Head of caudate nucleus (tissue), 42 donors: ENCODE data around the gene KANK2.
A peak's percentile ranks its signal among the peaks of the same experiment; 100 is the strongest.
"Not testable (repeated sequence)": the region's sequence is repeated elsewhere in the genome, so short reads cannot be mapped to it uniquely, and the experiment has no call there.

ENCODE experiments used
- DNase-seq, 42 donors: peaks; one replicate each; pipeline versions ENCODE4 v3.0.0 to v3.0.0-alpha.2; 2020 to 2021; ENCODE audit warnings: mixed read lengths in 7 of 42
- intact Hi-C: fragments of 100-400 bp; cut with DNase I; formaldehyde crosslinking; loops from one replicate; pipeline ENCODE4 v1.15.0; 2022

Gene KANK2

DNA sequence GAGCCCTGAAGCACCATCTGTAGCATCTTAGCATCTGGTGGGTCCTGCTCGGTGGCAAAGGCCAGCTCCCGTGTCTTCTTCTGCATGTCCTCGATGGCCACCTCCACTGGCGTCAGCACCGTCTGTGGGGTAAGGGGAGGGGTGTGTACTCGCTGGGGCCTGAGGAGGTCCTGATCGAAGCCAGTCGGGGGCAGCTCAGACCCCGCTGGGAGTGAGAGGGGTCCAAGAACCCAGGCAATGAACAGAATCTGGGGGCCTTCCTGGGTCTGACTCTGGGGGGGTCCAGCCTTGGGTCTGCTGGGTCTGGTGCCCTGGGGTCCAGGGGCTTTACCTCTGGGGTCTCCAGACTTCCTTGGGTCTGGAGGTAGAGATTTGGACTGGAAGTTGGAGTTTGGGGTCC, 3.6 kb upstream of the KANK2 start:
- no peak for DNase-seq
- intact Hi-C loops: loop anchor here (5.0 kb wide), 1 partner anchor 59 kb away; no protein-coding TSS in a partner anchor

DNA sequence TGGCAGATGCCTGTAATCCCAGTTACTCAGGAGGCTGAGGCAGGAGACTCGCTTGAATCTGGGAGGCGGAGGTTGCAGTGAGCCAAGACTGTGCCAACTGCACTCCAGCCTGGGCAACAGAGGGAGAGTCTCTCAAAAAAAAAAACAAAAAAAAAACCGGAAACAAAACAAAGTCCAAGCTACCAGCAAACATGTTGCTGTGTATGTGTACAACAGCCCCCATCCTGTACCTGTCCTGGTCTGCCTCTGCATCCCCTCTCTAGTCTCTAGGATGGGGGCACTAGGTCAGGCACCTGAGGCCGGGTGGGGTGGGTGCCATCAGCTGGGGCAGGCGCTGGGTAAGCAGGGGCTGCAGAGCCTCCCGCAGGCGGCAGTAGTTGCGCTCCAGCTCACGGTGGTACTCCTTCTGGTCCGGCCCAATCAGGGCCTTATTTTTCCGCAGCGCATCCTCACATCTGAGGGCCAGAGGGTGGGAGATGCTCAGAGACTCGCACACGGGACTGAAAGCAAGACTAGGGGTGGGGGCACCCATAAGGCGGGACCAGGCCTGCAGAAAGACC, 2.8 kb upstream of the KANK2 start:
- intact Hi-C loops: loop anchor here (5.0 kb wide), 1 partner anchor 58 kb away; no protein-coding TSS in a partner anchor
- DNase-seq: no peak

DNA sequence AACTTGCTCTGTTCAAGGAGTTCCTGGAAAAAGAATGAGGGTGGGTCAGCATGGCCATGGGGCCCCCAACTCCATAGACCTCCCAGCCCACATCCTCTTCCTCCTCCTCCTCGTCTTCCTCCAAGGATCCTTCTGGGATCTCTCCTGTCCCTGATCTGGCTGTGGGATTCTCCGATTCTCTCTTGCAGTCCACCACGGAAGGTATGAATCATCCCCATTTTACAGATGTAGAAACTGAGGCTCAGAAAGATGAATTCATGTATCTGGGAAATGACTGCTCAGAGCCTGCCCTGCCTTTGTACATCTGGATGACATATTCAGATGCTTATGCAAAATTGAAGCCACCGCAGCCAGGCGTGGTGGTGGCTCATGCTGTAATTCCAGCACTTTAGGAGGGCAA, 2.2 kb upstream of the KANK2 start:
- intact Hi-C loops: no loop called here
- no peak for DNase-seq

DNA sequence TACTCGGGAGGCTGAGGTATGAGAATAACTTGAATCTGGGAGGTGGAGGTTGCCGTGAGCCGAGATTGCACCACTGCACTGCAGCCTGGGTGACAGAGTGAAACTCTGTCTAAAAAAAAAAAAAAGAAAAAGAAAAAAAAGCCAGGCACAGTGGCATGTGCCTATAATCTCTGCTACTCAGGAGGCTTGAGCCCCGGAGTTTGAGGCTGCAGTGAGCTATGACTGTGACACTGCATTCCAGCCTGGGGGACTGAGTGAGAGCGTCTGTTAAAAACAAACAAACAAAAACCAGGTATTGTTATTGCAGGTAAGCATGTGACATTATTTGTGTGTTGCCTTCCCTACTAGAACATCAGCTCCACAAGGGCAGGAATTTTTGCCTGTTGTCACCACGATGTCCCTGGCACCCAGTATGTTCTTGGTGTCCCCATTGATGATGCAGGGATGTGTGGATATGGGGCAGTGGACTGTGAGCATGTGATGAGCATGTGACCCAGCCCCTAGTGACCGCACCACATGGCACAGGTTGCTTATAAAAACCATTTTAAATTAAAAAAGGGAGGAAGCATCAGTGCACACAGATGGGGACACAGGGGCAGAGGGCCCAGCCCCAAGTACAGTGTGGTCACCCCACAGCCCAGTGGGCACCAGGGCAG, 1.6 kb upstream of the KANK2 start:
- DNase-seq: no peak
- intact Hi-C loops: no loop called here

DNA sequence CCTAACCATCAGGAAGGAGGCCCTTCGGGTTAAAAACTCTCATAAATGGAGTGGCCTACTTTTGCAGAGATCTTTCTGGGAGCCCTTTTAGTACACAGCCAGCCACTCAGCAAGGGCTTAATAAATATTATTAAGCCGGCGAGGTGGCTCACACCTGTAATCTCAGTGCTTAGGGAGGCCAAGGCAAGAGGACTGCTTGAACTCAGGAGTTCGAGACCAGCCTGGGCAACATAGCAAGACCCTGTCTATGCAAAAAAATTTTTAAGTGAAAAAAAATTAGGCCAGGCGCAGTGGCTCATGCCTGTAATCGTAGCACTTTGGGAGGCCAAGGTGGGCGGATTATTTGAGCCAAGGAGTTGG, 810 bp upstream of the KANK2 start:
- intact Hi-C loops: no loop called here

DNA sequence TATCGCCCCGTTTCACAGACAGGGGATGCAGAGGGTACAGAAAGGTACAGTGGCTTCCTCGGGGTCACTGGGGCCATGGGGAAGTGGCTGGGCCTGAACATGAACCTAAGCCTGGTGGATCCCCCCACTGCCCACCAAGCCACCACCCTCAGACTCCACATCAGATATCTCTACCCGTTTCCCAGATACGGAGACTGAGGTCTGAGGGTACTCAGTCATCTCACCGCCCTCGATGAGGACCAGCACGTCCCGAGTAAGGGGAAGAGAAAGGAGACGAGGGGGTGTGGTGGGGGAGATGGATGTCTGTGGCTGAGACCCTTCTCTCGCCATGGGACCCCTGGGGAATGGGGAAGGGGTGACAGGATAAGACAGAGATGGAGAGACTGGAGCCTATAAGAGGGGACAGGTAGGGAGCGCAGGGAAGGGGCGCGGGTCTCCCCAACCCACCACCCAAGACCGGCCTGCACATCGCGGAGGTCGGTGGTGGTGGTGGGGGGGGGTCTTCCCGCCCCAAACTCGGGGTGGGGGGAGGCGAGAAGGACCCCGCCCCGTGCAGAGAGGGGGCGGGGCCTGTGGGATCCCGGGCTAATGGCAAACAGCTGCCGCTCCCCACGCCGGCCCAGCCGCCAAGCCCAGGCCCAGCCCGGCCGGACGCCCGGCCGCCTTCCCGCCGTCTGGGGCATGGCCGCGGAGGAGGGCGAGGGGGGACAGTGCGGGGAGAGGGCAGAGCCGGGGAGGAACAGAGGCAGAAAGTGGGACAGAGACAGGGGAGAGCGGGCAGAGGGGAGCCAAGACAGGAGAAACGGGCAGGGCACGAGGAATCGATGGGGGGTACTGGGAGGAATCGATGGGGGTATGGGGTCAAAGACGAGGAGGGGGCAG, 698 bp downstream of the KANK2 start:
- intact Hi-C loops: no loop called here
- peak in 11 of 42 donors; percentile 7 to 48 (median 17) for DNase-seq

More for the DNA sequence above, 810 bp upstream of the KANK2 start:
- no peak for DNase-seq

DNA sequence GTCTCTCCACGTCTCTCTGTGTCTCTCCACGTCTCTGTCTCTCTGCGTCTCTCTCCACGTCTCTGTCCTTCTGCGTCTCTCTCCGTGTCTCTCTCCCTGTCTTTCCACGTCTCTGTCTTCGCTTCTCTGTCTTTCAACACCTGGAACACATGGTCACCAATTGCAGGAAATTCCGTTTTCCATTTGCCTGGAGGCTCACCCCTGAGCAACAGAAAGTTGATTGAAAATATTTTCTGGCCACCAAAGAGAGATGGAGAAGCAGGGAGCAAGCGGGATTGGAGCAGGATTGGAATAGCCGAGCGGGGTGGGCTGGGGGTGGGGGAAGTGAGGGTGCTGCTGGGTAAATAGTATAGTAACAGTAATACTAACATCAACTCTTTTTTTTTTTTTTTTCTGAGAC, 1.7 kb downstream of the KANK2 start:
- no peak for DNase-seq
- intact Hi-C loops: no loop called here

DNA sequence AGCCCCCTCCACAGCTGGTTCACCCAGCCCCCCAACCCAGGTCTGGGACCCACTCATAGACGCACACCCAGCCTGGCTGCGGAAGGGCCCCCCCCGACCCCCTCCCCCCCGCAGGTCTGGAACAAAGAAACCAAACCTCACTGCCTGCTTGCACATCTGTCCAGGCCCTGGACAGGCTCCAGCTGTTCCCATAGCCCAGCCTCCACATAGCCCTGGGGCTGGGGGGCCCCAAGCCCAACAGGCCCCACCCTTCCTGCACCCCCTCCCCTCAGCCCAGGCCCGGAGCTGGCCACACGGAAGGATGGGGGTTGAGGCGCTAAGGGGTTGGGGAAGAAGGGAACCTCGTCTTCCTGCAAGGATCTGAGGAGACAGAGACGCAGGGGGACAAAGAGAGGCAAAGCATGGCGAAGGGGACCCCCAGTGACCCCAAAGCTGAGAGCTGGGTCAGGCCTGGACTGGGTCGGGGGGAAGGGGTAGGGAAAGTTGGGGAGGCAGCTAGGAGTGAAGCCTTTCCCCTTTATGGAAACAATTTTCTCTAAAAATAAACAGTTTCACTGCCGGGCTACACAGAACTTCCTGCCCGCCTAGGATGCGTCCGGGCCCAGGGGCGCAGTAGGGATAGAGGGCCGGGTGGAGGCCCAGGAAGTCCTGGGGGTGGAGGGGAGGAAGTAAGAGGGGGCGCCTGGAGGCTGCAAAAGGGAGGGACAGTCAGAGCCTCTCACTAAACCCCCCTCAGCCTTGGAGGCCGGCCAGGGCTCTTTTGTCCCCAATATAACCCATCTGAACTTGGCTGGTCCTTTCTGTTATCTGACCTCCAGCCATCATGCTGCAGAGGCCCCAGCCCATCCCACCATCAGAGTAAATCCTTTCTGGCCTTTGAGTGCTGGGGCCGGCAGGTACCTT, 2.4 kb downstream of the KANK2 start:
- intact Hi-C loops: no loop called here
- no peak for DNase-seq

DNA sequence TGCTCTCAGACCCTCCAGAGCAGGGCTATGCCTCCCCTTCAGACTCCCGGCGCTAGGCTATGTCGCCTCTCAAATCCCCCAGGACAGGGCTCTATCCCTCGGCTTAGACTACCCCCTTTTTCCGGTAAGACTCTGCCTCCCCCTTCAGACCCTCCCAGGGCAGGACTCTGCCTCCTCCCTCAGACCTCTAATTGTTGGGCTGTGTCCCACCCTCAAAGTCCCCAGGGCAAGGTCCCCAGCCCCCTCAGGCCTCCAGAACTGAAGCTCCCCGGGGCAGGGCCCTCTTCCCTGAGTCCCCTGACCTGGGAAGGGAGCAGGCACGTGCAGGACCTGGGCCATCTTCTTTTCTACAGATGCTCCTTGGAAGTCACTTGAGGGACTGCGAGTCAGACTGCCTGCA, 3.2 kb downstream of the KANK2 start:
- intact Hi-C loops: no loop called here
- no peak for DNase-seq

DNA sequence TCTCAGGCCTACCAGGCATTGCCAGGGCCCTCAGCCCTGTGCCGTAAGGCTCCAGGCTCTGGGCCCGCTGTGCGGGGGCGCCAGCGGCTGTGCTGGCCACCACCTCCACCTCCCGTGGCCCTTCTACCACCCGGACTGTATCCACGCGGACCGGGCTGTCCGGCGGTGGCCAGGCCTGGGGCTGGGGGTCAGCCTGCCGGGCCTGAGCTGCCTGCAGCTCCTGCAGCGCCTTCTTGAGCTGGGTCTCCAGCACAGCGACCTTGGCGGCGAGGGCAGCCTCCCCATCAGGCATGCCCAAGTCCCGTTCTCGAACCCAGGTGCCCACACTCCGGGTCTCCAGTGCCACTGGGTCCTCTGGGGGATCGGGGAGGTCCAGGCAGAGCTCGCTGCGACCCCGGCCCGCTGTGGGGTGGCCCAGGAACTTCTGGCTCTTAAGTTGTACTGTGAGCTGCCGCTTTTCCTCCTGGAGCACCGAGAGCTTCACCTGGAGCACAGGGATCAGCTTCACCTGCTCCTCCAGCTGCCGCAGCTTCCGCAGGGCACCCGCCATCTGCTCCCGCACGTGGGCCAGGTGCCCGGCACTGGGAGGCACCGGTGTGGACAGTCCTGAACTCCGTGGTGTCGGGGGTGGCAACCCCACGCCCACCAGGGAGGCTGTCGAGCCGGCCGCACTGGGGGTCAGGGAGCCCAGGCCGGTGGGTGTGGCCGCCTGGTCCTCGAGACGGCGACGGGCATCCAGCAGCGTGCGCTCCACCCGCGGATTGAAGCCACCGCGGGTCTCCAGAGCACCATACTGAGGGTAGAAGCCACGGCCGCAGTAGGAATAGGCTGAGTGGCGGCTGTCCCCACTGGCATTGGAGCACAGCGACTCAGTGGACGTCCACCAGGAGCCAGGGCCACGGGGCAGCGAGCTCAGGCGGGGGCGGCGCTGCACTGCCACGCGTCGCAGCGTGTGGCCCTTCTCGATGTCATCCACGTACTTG, 4.1 kb downstream of the KANK2 start:
- intact Hi-C loops: no loop called here
- no peak for DNase-seq

DNA sequence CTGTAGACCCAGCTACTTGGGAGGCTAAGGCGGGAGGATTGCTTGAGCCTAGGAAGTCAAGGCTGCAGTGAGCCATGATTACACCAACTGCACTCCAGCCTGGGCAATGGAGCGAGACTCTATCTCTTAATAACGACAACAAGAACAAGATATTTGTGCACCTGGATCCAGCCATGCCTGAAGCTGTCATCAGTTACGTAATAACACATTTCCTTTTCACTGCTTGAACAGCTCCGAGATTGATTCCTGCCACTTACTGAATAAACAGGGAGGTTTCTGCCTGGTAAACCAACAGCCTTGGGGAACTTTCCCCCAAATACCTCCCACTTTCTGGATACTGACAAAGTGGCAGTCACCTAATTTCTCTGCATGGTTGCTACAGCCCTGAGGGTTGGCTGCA, 5.4 kb downstream of the KANK2 start:
- intact Hi-C loops: no loop called here
- no peak for DNase-seq

DNA sequence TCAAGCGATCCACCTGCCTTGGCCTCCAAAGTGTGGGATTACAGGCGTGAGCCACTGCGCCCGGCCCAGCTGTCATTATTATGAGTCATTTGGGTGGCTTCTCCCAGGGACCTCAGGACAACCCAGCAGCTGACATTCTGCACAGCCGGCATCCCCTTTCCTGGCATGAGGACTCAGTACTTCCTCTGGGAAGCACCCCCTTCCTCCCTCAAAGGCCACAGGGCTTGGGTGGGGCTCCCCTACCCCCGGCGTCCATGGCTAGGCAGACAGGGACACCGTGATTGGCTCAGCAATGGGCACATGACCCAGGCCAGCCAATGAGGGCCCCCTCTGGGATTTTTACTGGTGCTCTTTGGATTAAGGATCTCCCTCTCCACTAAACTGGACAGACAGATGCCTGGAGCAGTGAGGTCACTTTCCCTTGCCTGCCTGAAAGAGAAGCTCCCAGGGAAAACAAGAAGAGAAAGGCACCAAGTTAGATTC, 6.0 kb downstream of the KANK2 start:
- intact Hi-C loops: no loop called here
- DNase-seq: no peak

DNA sequence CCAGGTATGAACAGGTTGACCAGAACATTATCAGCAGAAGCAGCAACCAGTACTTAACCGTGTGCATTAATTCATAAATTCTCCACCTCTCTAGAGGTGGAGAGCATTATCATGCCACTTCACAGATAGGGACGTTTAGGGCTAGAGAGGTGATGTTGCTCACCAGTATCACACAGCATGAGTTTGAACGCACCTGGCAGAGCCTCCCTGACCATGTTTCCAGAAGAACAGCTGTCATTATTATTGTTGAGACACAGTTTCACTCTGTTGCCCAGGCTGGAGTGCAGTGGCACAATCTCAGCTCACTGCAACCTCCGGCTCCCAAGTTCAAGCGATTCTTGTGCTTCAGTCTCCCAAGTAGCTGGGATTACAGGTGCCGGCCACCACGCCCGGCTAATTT, 6.8 kb downstream of the KANK2 start:
- no peak for DNase-seq
- intact Hi-C loops: no loop called here

DNA sequence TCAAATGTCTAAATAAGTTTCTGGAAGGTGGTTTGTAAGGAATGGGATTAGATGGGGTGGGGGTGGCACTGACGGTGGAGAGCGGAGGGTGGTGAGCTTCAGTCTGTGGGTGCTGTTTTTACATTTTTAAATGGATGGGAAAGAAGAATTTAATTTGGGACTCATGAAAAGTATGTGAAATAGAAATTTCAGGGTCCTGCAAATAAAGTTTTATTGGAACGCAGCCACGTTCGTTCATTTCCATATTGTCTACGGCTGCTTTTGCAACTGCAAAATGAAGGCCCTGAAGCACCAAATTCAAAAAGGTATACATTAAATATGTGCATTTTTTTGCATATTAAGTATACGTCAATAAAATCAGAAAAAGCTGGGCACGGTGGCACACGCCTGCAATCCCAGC, 9.9 kb downstream of the KANK2 start:
- no peak for DNase-seq
- intact Hi-C loops: no loop called here

DNA sequence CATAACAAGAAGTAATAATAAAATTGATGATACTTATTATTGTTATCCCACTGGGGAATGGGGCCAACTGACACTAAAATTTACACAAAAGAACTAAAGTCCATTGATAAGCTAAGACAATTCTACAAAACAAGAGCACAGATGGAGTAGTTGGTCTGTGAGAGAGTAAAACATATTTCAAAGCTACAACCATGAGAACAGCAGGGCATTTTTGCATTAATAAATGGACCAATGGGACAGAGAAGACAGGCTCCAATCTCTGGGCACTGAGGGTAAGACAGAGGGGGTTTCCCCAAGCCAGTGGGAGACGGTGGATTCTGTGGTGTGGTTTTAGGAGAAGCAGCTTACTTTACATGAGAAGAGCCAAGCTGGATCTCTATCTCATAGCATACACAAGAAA, 14.4 kb downstream of the KANK2 start:
- intact Hi-C loops: no loop called here
- no peak for DNase-seq

DNA sequence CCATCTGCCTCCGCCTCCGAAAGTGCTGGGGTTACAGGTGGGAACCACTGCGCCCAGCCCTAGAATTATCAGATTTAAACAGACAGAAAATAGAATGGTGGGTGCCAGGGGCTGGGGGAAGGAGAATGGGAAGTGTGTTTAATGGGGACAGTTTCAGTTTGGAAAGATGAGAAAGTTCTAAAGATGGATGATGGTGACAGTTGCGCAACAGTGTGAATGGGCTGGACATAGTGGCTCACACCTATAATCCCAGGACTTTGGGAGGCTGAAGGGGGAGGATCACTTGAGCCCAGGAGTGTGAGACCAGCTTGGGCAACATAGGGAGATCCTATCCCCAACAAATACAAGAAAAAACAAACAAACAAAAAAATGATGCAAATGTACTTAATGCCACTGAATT, 15.9 kb downstream of the KANK2 start:
- intact Hi-C loops: no loop called here
- DNase-seq: no peak

DNA sequence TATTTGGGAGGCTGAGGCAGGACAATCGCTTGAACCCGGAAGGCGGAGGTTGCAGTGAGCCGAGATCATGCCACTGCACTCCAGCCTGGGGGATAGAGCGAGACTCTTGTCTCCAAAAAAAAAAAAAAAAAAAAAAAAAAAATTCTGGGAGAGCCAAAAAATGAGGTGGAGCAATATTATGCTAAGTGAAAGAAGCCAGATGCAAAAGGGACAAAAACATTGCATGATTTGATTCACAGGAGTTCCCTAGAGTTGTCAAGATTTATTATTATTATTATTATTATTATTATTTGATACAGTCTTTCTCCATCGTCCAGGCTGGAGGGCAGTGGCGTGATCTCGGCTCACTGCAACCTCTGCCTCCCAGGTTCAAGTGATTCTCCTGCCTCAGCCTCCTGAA, 16.4 kb downstream of the KANK2 start:
- intact Hi-C loops, DNase-seq: not testable (repeated sequence)

DNA sequence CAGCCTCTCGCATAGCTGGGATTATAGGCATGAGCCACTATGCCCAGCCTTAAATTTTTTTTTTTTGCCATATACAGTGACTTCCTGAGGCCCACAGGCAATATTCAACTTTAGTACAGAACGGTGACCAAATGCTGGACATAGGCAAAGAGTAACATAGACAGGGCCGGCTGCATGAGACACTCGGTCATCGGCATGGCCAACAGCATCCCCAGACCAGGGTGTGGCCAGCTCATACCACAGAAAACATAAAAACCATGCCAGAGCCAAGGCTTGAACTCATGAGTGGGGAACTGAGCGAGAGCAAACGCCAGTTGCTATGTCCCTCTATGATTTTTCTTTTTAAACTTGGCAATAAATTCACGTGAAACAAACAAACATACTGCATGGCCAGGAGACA, 17.0 kb downstream of the KANK2 start:
- intact Hi-C loops: no loop called here
- no peak for DNase-seq
